Adipocyte (in vitro differentiated cells): Measurements from ENCODE around the gene TRAPPC14.
A peak's percentile ranks its signal among the peaks of the same experiment; 100 is the strongest.
"Not testable (repeated sequence)": the region's sequence is repeated elsewhere in the genome, so short reads cannot be mapped to it uniquely, and the experiment has no call there.

Experiments used
- DNase-seq: peaks from one replicate; pipeline ENCODE4 v3.0.0-alpha.2; 2015; ENCODE audit warnings: low read depth
- H3K27me3 ChIP-seq: replicated peaks from 2 replicates; pipeline ENCODE4 v1.7.0; 2013; ENCODE audit warnings: mild to moderate bottlenecking, low read length, moderate library complexity; ENCODE audit not compliant: control insufficient read depth, insufficient read depth
- H3K36me3 ChIP-seq: 2 replicates; pipeline ENCODE4 v1.7.0; 2013; ENCODE audit warnings: low read length, mild to moderate bottlenecking, moderate library complexity; ENCODE audit not compliant: control insufficient read depth, insufficient read depth, severe bottlenecking
- H3K4me1 ChIP-seq: 2 replicates; pipeline ENCODE4 v1.7.0; 2013; ENCODE audit warnings: mild to moderate bottlenecking, low read length, moderate library complexity; ENCODE audit not compliant: control insufficient read depth, insufficient read depth
- H3K4me3 ChIP-seq: 2 replicates; pipeline ENCODE4 v1.7.0; 2013; ENCODE audit warnings: mild to moderate bottlenecking, low read length, moderate library complexity
- H3K9ac ChIP-seq: 2 replicates; pipeline ENCODE4 v1.7.0; 2013; ENCODE audit warnings: mild to moderate bottlenecking, low read length, moderate library complexity
- H3K9me3 ChIP-seq: 2 replicates; pipeline ENCODE4 v1.7.0; 2013; ENCODE audit warnings: mild to moderate bottlenecking, low read length, moderate library complexity; ENCODE audit not compliant: control insufficient read depth

The TRAPPC14 gene

DNA sequence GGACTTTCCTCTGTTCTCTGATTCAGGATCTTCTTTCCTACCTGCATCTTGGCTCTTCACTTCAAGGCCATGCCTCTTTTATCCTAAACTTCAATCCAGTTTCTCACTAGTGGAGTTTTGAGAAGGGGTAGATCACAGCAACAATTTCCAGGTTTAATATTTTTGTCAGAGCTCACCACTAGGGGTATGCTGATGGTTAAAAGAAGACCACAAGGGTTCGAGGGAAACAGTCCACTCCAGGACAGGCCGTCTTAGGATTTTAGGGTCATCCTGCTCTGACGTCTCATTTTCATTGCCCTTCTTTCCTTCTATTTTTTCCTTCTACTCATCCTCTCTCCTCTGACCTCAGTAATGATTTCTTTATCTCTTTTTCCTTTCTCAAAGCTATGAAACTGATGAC lies 30.5 kb upstream of the TRAPPC14 start:
- H3K4me1 ChIP-seq, result peaks cover 30% of the 10 kb centered on the region
- H3K9ac ChIP-seq, result no peak overlapping the region
- no peak for DNase-seq
- H3K4me3 ChIP-seq, result no peak overlapping the region
- no peaks in the 10 kb centered on the region for H3K27me3 ChIP-seq
- no peaks in the 10 kb centered on the region for H3K36me3 ChIP-seq
- H3K9me3 ChIP-seq, result no peaks in the 10 kb centered on the region

DNA sequence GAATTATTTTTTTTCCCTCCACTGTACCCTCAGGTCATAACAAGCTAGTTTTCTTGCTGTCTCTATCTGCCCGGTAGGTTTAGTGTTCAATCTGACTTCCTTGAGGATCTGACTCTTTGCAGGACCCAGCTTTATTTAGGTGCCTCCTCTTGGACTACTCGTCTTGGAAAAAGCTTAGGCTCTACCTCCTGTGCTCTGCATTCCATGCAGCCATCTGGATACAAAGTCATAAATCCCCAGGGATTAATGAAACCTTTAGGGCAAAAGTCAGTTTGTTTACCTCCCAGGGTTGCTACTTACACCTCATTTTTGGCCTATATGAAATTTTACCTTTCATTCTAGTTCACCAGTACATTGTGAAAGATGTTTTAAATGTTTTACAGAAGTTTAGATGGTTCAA lies 27.2 kb upstream of the TRAPPC14 start:
- H3K9me3 ChIP-seq, result no peaks in the 10 kb centered on the region
- H3K9ac ChIP-seq, result no peak overlapping the region
- no peak for DNase-seq
- no peaks in the 10 kb centered on the region for H3K27me3 ChIP-seq
- H3K36me3 ChIP-seq, result no peaks in the 10 kb centered on the region
- H3K4me3 ChIP-seq, result no peak overlapping the region
- H3K4me1 ChIP-seq, result peaks cover 11% of the 10 kb centered on the region

DNA sequence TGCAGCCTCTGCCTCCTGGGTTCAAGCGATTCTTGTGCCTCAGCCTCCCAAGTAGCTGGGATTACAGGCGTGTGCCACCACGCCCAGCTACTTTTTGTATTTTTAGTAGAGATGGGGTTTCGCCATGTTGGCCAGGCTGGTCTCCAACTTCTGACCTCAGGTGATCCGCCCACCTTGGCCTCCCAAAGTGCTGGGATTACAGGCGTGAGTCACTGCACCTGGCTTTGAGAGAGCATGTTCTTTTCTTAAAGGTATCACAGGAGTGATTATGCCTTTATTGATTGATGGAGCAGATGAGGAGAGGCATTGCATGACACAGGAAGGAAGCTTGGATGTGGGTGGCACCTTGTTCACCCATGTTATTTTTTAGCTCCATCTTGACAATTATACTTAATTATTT lies 24.6 kb upstream of the TRAPPC14 start:
- not testable (repeated sequence) for H3K9ac ChIP-seq, H3K4me1 ChIP-seq, H3K4me3 ChIP-seq, DNase-seq, H3K9me3 ChIP-seq, H3K36me3 ChIP-seq, H3K27me3 ChIP-seq

DNA sequence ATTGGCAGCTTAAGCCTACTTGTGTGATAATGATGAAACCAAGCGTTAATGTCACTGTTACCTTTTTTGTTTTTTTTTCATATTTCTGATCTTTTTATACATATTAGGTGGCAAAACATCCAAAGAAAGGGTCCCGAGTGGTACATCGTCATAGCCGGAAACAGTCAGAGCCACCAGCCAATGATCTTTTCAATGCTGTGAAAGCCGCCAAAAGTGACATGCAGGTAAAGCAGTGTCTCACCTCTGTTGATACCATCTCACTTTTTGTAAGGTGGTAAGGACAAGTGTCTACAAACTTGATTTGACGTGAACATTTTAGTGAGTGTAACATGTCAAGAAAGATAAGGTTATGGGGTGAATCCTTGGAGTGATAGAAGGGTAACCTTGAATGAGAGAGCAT lies 24.1 kb upstream of the TRAPPC14 start:
- not testable (repeated sequence) for H3K9me3 ChIP-seq, H3K4me1 ChIP-seq, DNase-seq, H3K36me3 ChIP-seq, H3K4me3 ChIP-seq, H3K27me3 ChIP-seq, H3K9ac ChIP-seq

DNA sequence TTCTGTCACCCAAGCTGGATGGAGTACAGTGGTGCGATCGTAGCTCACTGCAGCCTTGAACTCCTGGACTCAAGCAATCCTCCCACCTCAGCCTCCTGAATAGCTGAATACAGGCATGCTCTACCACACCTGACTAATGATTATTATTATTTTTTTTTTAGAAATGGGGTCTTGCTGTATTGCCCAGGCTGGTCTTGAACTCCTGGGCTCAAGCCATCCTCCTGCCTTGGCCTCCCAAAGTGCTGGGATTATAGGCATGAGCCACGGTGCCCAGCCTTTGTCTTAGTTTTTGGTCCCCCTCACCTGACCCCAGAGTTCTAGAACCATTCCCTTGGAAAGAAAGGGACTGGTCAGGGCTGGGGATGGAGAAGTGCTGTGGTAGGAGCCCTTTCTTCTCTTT lies 21.6 kb upstream of the TRAPPC14 start:
- H3K36me3 ChIP-seq, result not testable (repeated sequence)

DNA sequence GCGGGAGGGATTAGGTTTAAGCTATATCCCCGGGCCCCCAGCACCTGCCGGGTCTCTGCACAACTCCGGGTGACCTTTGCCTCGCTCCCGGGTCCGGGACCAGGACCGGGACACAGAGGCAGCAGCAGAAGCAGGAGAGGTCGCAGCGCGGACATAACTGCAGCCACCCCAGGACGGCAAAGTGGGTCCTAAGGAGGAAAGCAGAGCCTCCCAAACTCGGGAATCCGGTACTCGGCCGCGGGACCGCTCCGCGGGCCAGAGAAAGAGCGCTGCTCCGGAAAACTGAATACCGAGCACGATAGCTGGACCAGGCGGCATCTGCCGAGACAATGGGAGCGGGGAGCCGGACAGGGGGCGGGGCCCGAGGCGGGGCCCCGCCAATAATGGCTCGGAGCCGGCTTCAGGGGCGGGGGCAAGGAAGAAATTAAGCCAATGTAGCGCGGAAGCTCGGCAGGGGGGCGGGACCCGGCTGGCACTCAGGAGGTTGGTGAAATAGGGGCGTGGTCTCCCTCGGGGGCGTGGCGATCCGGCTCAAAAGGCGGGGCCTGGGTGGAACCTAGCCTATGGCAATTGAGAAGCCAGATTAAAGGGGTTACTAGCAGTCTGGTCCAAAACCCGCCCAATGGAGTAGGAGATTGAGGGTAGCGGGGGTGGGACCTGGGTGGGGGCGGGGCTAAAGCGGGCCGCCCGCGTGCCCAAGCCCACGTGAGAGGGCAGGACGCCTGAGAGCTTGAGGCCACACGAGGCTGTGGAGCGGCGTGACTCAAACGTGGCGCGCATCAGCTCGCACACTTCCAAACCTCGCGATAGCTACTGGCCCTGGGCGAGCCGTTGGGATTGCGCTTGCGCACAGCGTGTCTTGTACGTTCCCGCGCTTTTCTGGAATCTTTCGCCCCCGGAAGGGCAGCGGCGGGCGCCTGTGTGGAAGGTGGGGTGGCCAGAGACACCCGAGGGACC lies 18.8 kb upstream of the TRAPPC14 start, which contains the start of the genes GPC2 and STAG3:
GPC2 (minus strand) TSS at position 337 of the 957 bp plus-strand sequence; CDS start at position 155, 182 bp downstream.
STAG3 (plus strand) TSS at position 874 of the 957 bp plus-strand sequence. CDS start 2,639 bp downstream, outside the sequence.
- Histone ChIP-seq H3K4me3 (peak within 1 kb of the TSS; percentile 83), H3K9ac (peak within 1 kb of the TSS; percentile 78), H3K27me3 (peaks cover 17% of the 10 kb centered on the region), H3K9me3 (no peaks in the 10 kb centered on the region), H3K4me1 (no peaks in the 10 kb centered on the region), H3K36me3 (no peaks in the 10 kb centered on the region)
- DNase-seq, result peak; percentile 99

More for the DNA sequence above, 21.6 kb upstream of the TRAPPC14 start:
- H3K9me3 ChIP-seq, H3K4me3 ChIP-seq, H3K4me1 ChIP-seq, H3K9ac ChIP-seq, H3K27me3 ChIP-seq, DNase-seq: not testable (repeated sequence)

DNA sequence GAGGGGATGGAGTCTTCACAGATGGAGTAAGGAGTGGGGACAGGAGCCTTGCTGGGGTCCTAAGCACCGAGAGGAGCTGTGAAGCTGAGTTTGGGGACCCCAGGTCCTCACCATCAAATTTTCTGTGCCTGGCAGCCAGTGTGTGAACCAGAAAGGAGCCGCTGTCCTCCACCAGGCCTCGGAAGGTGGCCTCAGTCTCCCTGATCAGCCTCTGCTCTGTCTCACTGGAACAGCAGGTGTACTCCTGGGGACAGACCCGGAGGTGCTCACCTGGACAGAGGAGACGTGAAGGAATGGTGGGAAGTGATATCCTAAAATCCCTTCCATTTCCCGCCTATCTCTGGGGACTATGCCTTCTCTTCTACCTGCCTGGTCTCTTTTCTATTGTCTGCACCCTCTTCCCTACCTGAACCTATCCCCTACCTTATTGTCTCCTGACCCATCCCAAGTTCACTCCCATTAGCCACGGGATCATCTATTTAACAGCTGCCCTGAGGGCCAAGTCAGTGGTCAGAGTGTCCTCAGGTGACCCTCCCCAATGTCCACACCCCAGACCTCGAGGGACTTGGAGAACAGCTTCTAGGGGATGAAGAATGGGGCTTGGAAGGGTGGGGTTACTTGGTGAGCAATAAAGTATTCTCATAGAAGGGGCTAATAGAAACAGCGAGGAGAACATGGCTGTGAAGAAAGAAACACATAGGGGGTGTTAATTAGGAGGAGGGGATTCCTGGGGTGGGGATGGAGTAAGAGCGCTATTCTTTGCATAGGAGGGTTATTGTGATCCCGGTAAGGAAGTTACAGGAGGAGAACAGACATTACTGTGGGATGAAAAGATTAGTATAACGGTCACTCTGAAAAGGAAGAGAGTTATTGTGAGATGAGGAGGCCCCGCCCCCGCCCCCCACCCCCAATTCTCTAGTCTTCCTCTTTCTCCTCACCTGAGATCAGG lies 17.8 kb upstream of the TRAPPC14 start:
- no peaks in the 10 kb centered on the region for H3K9me3 ChIP-seq
- no peak for DNase-seq
- peak overlapping the region; percentile 83 for H3K4me3 ChIP-seq
- H3K27me3 ChIP-seq, result peaks cover 20% of the 10 kb centered on the region
- H3K9ac ChIP-seq, result peak overlapping the region; percentile 78
- H3K4me1 ChIP-seq, result no peaks in the 10 kb centered on the region
- H3K36me3 ChIP-seq, result no peaks in the 10 kb centered on the region

DNA sequence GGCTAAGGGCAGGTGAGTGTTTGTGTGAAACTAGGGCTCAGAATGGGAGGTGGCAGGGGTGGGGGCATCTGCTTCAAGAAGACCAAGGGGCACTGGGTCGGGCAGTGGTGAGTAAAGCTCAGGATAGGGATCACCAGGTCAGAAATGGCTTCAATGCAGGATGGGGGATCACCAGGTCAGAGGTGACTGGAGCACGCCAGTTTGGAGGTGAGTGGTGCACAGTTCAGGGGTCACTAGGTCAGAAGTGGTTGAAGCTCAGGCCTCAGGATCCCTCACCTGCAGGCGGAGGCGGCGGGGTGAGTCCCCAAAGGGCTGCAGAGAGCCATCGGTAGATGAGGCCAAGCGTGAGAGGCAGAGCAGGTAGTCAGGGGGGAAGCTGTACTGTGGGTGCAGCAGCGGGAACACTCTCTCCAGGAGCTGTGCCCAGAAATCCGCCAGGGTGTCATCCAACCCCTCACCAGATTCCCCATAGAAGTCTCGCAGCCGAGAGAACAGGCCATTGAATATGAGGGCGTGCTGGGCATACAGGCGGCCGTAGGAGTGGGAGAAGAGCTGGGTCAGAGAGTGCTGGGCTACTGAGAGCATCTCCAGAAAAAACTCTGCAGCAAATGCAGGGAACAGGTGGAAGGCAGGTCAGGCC lies 16.9 kb upstream of the TRAPPC14 start:
- DNase-seq, result no peak
- Histone ChIP-seq H3K4me1 (no peaks in the 10 kb centered on the region), H3K27me3 (peaks cover 20% of the 10 kb centered on the region), H3K9me3 (no peaks in the 10 kb centered on the region), H3K4me3 (no peak overlapping the region), H3K9ac (no peak overlapping the region), H3K36me3 (no peaks in the 10 kb centered on the region)

DNA sequence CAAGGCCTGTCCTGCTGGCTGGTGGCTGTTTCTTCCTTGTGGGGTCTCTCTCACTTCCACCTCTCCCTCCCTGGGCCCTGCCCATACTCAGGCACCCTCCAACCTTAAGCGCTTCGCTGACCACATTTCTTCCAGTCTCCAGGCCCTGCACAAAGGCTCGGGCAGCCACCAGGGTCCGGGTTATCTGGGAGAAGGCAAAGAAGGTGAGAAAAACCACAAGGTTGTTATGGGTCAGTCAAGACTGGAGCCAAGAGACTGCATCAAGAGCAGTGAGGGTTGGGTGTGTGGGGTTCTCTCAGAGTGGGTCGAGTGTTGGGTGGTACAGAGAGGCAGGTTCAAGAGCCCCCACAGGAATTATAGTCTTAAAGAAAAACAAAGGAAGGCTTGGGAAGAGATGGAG lies 16.1 kb upstream of the TRAPPC14 start:
- Histone ChIP-seq H3K27me3 (peaks cover 20% of the 10 kb centered on the region), H3K9ac (no peak overlapping the region), H3K4me3 (no peak overlapping the region), H3K36me3 (no peaks in the 10 kb centered on the region), H3K4me1 (no peaks in the 10 kb centered on the region), H3K9me3 (no peaks in the 10 kb centered on the region)
- DNase-seq, result no peak

DNA sequence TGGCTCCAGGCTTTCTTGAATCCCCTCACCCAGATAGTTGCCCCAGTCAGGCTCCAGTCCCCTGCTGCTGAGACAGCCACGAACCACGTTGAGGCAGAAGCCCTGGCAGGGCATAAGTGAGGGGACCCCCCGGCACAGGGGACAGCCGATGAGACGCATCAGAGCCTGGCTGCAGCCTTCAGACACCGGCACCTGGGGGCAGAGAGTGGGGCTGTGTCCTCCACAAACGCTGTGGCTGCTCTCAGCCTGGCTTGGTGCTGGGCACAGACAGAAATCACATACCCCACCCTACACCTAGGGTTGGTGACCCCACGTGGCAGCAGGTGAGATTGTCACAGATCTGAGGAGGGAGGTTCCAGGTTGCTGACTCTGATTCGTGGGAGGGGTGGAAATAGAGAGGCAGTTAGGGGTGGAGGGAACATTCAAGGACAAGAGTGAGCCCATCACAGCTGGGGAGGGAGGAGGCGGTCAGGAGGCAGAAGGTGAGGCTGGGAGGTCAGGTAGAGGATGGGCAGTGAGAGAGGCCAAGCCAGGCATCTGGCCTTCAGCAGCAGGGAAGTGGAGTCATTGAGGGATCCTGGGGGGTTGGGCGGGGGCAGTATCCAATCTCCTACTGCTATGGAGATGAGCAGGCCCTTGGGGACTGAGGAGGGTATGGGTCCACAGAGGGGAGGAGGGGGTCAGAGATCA lies 15.4 kb upstream of the TRAPPC14 start:
- Histone ChIP-seq H3K9me3 (no peaks in the 10 kb centered on the region), H3K9ac (no peak overlapping the region), H3K27me3 (peaks cover 20% of the 10 kb centered on the region), H3K36me3 (no peaks in the 10 kb centered on the region), H3K4me3 (no peak overlapping the region), H3K4me1 (no peaks in the 10 kb centered on the region)
- DNase-seq, result no peak
